ENCODE data around the gene LY6G6F.

The LY6G6F gene

GRCh38 chr6:31706599-31706998 is at the start of gene LY6G6F:
TSS of gene LY6G6F (plus strand) at chr6:31706866. CDS start at chr6:31706907, 41 bp downstream.
- DNase-seq, result no peak

- peak; percentile 22 for DNase-seq
Observed at GRCh38 chr6:31657406-31658157, 49.1 kb upstream of the LY6G6F start.

- DNase-seq, result no peak
Observed at GRCh38 chr6:31658158-31658688, 48.4 kb upstream of the LY6G6F start.

- DNase-seq, result no peak
Observed at GRCh38 chr6:31658983-31659648, 47.5 kb upstream of the LY6G6F start.

- peak; percentile 21 for DNase-seq
Observed at GRCh38 chr6:31659649-31660380, 46.9 kb upstream of the LY6G6F start.

- peak; percentile 87 for DNase-seq
Observed at GRCh38 chr6:31660381-31661261, 46.0 kb upstream of the LY6G6F start, which contains the start of gene C6orf47. TSS of gene C6orf47 (minus strand) at chr6:31660778. CDS start at chr6:31659947, 831 bp downstream.

GRCh38 chr6:31661262-31662123 is 45.2 kb upstream of the LY6G6F start:
- no peak for DNase-seq

- DNase-seq, result no peak
Observed at GRCh38 chr6:31662124-31662723, 44.4 kb upstream of the LY6G6F start.

GRCh38 chr6:31663126-31663960 is 43.3 kb upstream of the LY6G6F start:
- no peak for DNase-seq

- no peak for DNase-seq
Observed at GRCh38 chr6:31663961-31664789, 42.5 kb upstream of the LY6G6F start.

- DNase-seq, result peak; percentile 94
Observed at GRCh38 chr6:31664790-31665500, 41.7 kb upstream of the LY6G6F start, which contains the start of gene GPANK1. TSS of gene GPANK1 (minus strand) at chr6:31664997. CDS start at chr6:31664478, 519 bp downstream.

GRCh38 chr6:31665501-31666336 is 40.9 kb upstream of the LY6G6F start, which contains the start of gene CSNK2B:
TSS of gene CSNK2B (plus strand) at chr6:31666080. CDS start at chr6:31666832, 752 bp downstream.
- DNase-seq, result peak; percentile 98

- no peak for DNase-seq
Observed at GRCh38 chr6:31666337-31666965, 40.2 kb upstream of the LY6G6F start.

GRCh38 chr6:31669676-31670075 is 37.0 kb upstream of the LY6G6F start, which contains the start of gene LY6G5B:
TSS of gene LY6G5B (plus strand) at chr6:31669976. CDS start at chr6:31670951, 975 bp downstream.
- DNase-seq, result no peak

GRCh38 chr6:31676322-31676903 is 30.3 kb upstream of the LY6G6F start:
- DNase-seq, result no peak

GRCh38 chr6:31676904-31677303 is 29.8 kb upstream of the LY6G6F start:
- no peak for DNase-seq
